Tibial nerve (tissue), 4 donors: ENCODE data around the gene ZNF836. TPM values are rescaled to one million over a fixed set of nuclear protein-coding genes. Genes with fewer than 3 reads are reported as not detected.

Source experiments
- DNase-seq, 2 donors: peaks; one replicate each; pipeline ENCODE4 v3.0.0-alpha.2; 2019; ENCODE audit warnings: low spot score in 2 of 2
- H3K27ac ChIP-seq, 4 donors: fragments of 200-600 bp; sonication (generic) in 3 of 4; one replicate each; pipeline ENCODE4 v1.5.1; 2017 to 2019; ENCODE audit warnings: mild to moderate bottlenecking in 1 of 4
- H3K27me3 ChIP-seq, 2 donors: fragments of 200-600 bp; sonication (generic) in 1 of 2; one replicate each; pipeline versions ENCODE4 v1.5.1 to v1.6.0; 2017 to 2019
- H3K36me3 ChIP-seq, 3 donors: fragments of 200-600 bp; sonication (generic); one replicate each; pipeline ENCODE4 v1.5.1; 2018 to 2019
- H3K4me1 ChIP-seq, 4 donors: fragments of 200-600 bp; sonication (generic) in 3 of 4; one replicate each; pipeline ENCODE4 v1.5.1; 2017 to 2019
- H3K4me3 ChIP-seq, 4 donors: fragments of 200-600 bp; sonication (generic) in 3 of 4; one replicate each; pipeline ENCODE4 v1.5.1; 2017 to 2019; ENCODE audit warnings: mild to moderate bottlenecking in 1 of 4, moderate library complexity in 1 of 4
- H3K9me3 ChIP-seq, 4 donors: fragments of 200-600 bp; sonication (generic) in 3 of 4; one replicate each; pipeline ENCODE4 v1.5.1; 2017 to 2019
- EP300 ChIP-seq, 2 donors: sonication (generic); formaldehyde crosslinking; IDR thresholded peaks; one replicate each; pipeline ENCODE4 v1.6.1; 2017; ENCODE audit warnings: antibody characterized with exemption in 2 of 2, mild to moderate bottlenecking in 1 of 2
- POLR2A ChIP-seq, 2 donors: fragments of 450-650 bp; IDR thresholded peaks; one replicate each; pipeline ENCODE4 v1.6.1; 2017; ENCODE audit warnings: antibody characterized with exemption in 2 of 2, mild to moderate bottlenecking in 2 of 2, moderate library complexity in 2 of 2
- WGBS, 2 donors: methylation state at CpG; one replicate each; pipeline ENCODE4 v1.1.5; 2018; 5-methylcytosine and 5-hydroxymethylcytosine counted together
- small RNA-seq: library from RNA; depleted of rRNA; stranded (forward); fragments of <200 nt; gene quantifications from one replicate; pipeline ENCODE3, GENCODE V24; 2016
- total RNA-seq, 4 donors: library from RNA; depleted of rRNA; stranded (reverse); fragments of >200 nt; gene quantifications; one replicate each; pipeline ENCODE4 v1.1.0, GENCODE V29; 2016
- TF ChIP-seq, protein P1 (sequence below), 5 experiments: fragments of 200-600 bp in 3 of 5; fragments of 450-650 bp in 2 of 5; sonication (generic) in 3 of 5; IDR thresholded peaks; one replicate each; pipeline ENCODE4 v1.5.1; 2016 to 2019; ENCODE audit warnings: antibody characterized with exemption in 5 of 5, mild to moderate bottlenecking in 3 of 5, moderate library complexity in 2 of 5

ZNF836 gene
- total RNA-seq, 4 donors from 2014 or later, result 7.1 to 17.1 (median 9.8) TPM

- WGBS, 2 donors, result 95 to 96% methylated on average over 3 of the region's 3 CpGs
- H3K27me3 ChIP-seq, result no peaks in the 10 kb centered on the region
- peaks cover 16 to 99% (median 64%) of the 10 kb centered on the region in 4 donors for H3K9me3 ChIP-seq
- no peak overlapping the region for H3K4me3 ChIP-seq
- no peak for DNase-seq
- peaks cover 9 to 100% (median 85%) of the 10 kb centered on the region in 3 donors for H3K36me3 ChIP-seq
- TF ChIP-seq, protein P1, sequence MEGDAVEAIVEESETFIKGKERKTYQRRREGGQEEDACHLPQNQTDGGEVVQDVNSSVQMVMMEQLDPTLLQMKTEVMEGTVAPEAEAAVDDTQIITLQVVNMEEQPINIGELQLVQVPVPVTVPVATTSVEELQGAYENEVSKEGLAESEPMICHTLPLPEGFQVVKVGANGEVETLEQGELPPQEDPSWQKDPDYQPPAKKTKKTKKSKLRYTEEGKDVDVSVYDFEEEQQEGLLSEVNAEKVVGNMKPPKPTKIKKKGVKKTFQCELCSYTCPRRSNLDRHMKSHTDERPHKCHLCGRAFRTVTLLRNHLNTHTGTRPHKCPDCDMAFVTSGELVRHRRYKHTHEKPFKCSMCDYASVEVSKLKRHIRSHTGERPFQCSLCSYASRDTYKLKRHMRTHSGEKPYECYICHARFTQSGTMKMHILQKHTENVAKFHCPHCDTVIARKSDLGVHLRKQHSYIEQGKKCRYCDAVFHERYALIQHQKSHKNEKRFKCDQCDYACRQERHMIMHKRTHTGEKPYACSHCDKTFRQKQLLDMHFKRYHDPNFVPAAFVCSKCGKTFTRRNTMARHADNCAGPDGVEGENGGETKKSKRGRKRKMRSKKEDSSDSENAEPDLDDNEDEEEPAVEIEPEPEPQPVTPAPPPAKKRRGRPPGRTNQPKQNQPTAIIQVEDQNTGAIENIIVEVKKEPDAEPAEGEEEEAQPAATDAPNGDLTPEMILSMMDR (IDR thresholded peaks at IDR 0.05), result no peak
- H3K27ac ChIP-seq, result no peak overlapping the region
- H3K4me1 ChIP-seq, result no peaks in the 10 kb centered on the region
Observed at GRCh38 chr19:52120286-52120685, 51.1 kb downstream of the ZNF836 start.

DNA sequence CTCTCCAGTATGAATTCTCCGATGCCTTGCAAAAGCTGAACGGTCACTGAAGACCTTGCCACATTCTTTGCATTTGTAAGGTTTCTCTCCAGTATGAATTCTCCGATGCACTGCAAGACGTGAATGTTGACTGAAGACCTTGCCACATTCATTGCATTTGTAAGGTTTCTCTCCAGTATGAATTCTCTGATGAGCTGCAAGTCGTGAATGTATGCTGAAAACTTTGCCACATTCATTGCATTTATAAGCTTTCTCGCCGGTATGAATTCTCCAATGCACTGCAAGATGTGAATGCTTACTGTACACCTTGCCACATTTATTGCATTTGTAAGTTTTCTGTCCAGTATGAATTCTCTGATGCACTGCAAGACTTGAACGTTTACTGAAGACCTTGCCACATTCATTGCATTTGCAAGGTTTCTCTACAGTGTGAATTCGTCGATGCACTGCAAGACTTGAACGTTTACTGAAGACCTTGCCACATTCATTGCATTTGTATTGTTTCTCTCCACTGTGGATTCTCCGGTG is 55.8 kb downstream of the ZNF836 start:
- Histone ChIP-seq H3K4me1 (no peaks in the 10 kb centered on the region), H3K36me3 (peaks cover 7 to 80% (median 43%) of the 10 kb centered on the region in 3 donors), H3K27ac (no peak overlapping the region), H3K9me3 (peaks cover 22 to 100% (median 77%) of the 10 kb centered on the region in 4 donors), H3K27me3 (no peaks in the 10 kb centered on the region), H3K4me3 (no peak overlapping the region)
- 95 to 97% methylated on average over 12 of the region's 12 CpGs for WGBS, 2 donors
- TF ChIP-seq, protein P1 (IDR thresholded peaks at IDR 0.05), result no peak
- TF ChIP-seq EP300 (IDR thresholded peaks at IDR 0.05) (no peak), POLR2A (IDR thresholded peaks at IDR 0.05) (no peak)
- no peak for DNase-seq

DNA sequence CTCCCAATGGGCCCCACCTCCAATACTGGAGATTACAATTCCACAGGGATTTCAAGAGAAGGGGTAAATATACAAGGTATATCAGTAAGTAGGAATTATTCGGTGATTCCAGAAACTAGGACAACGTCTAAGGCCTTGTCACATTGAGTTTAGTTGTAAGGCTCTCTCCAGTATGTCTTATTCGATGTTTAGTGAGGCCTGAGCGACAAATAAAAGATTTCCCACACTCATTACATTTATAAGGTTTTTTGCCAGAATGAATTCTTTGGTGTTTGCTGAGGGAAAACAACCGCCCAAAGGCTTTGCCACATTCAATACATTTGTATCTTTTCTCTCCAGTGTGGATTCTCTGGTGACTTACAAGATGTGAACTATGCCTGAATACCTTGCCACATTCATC is 56.7 kb downstream of the ZNF836 start:
- peaks cover 22 to 100% (median 73%) of the 10 kb centered on the region in 4 donors for H3K9me3 ChIP-seq
- H3K27ac ChIP-seq, result no peak overlapping the region
- no peak overlapping the region for H3K4me3 ChIP-seq
- H3K27me3 ChIP-seq, result no peaks in the 10 kb centered on the region
- TF ChIP-seq, protein P1 (IDR thresholded peaks at IDR 0.05), result no peak
- TF ChIP-seq EP300 (IDR thresholded peaks at IDR 0.05) (no peak), POLR2A (IDR thresholded peaks at IDR 0.05) (no peak)
- H3K4me1 ChIP-seq, result no peaks in the 10 kb centered on the region
- DNase-seq, result no peak
- WGBS, 2 donors, result 96 to 100% methylated on average over 5 of the region's 5 CpGs
- peaks cover 7 to 71% (median 34%) of the 10 kb centered on the region in 3 donors for H3K36me3 ChIP-seq

GRCh38 chr19:52112624-52113023 is 58.8 kb downstream of the ZNF836 start:
- Histone ChIP-seq H3K27ac (no peak overlapping the region), H3K9me3 (peaks cover 18 to 100% (median 66%) of the 10 kb centered on the region in 4 donors), H3K4me1 (no peaks in the 10 kb centered on the region), H3K4me3 (no peak overlapping the region), H3K36me3 (peaks cover 7 to 50% (median 16%) of the 10 kb centered on the region in 3 donors), H3K27me3 (no peaks in the 10 kb centered on the region)
- 86 to 94% methylated on average over 3 of the region's 3 CpGs for WGBS, 2 donors
- TF ChIP-seq, protein P1 (IDR thresholded peaks at IDR 0.05), result no peak
- TF ChIP-seq EP300 (IDR thresholded peaks at IDR 0.05), result no peak
- TF ChIP-seq POLR2A (IDR thresholded peaks at IDR 0.05), result no peak
- no peak for DNase-seq

GRCh38 chr19:52110780-52111179 is 60.6 kb downstream of the ZNF836 start:
- 88 to 92% methylated on average over 6 of the region's 6 CpGs for WGBS, 2 donors
- peaks cover 2 to 32% (median 6%) of the 10 kb centered on the region in 3 donors for H3K36me3 ChIP-seq
- H3K4me1 ChIP-seq, result no peaks in the 10 kb centered on the region

More at GRCh38 chr19:52110780-52111179, 60.6 kb downstream of the ZNF836 start:
- DNase-seq, result no peak
- Histone ChIP-seq H3K9me3 (peaks cover 11 to 100% (median 59%) of the 10 kb centered on the region in 4 donors), H3K27ac (no peak overlapping the region), H3K27me3 (no peaks in the 10 kb centered on the region), H3K4me3 (no peak overlapping the region)
- TF ChIP-seq POLR2A (IDR thresholded peaks at IDR 0.05) (no peak), EP300 (IDR thresholded peaks at IDR 0.05) (no peak)
- TF ChIP-seq, protein P1 (IDR thresholded peaks at IDR 0.05), result no peak

Small RNA genes within 50 kb of the gene (small RNA-seq; reads per million reads assigned to genes)
- gene RPL37P23, result not detected

Other genes starting within 250 kb of the ZNF836 start
- 1 to 10 TPM; 5.9 to 8.5 (median 7.5) TPM for gene ZNF613, start 244.1 kb downstream of the ZNF836 start, total RNA-seq
- 10 to 100 TPM in 2 of 4 donors, 1 to 10 TPM in 2; 7.2 to 16.7 (median 9.9) TPM for gene ZNF350, start 184.8 kb downstream of the ZNF836 start, total RNA-seq
- gene ZNF615, start 163.4 kb downstream of the ZNF836 start, total RNA-seq, result 10 to 100 TPM; 15.3 to 29.6 (median 21.6) TPM
- 1 to 10 TPM; 4.7 to 8.3 (median 6.0) TPM for gene ZNF614, start 143.2 kb downstream of the ZNF836 start, total RNA-seq
- gene ZNF432, start 122.8 kb downstream of the ZNF836 start, total RNA-seq, result 10 to 100 TPM in 3 of 4 donors, 1 to 10 TPM in 1; 9.3 to 18.8 (median 14.2) TPM
- gene ZNF841, start 75.9 kb downstream of the ZNF836 start, total RNA-seq, result 10 to 100 TPM; 12.0 to 34.8 (median 25.7) TPM
- gene ZNF616, start 31.7 kb downstream of the ZNF836 start, total RNA-seq, result 10 to 100 TPM in 2 of 4 donors, 1 to 10 TPM in 2; 5.4 to 18.0 (median 8.7) TPM
- gene PPP2R1A, start 18.4 kb upstream of the ZNF836 start, total RNA-seq, result 100 to 1,000 TPM; 145 to 176 (median 166) TPM
- 10 to 100 TPM in 1 of 4 donors, 1 to 10 TPM in 3; 7.7 to 11.4 (median 9.0) TPM for gene ZNF766, start 98.0 kb upstream of the ZNF836 start, total RNA-seq
- gene ZNF480, start 125.5 kb upstream of the ZNF836 start, total RNA-seq, result 10 to 100 TPM in 1 of 4 donors, 1 to 10 TPM in 3; 3.3 to 11.8 (median 6.4) TPM
- 1 to 10 TPM; 2.7 to 7.2 (median 3.3) TPM for gene ZNF610, start 164.6 kb upstream of the ZNF836 start, total RNA-seq
- gene ZNF880, start 198.3 kb upstream of the ZNF836 start, total RNA-seq, result 10 to 100 TPM; 15.6 to 43.5 (median 20.9) TPM
- gene ZNF528, start 226.2 kb upstream of the ZNF836 start, total RNA-seq, result 10 to 100 TPM; 26.2 to 34.8 (median 30.7) TPM